GM19438 (cell line): ENCODE data around the gene ABCC6.
"Not testable (repeated sequence)": the region's sequence is repeated elsewhere in the genome, so short reads cannot be mapped to it uniquely, and the experiment has no call there.

ENCODE experiments used
- ATAC-seq: cut with Tn5 transposase; IDR thresholded peaks from one replicate; pipeline ENCODE4 v1.9.1; 2021; ENCODE audit warnings: low read depth; ENCODE audit not compliant: unreplicated experiment

ABCC6 gene

DNA sequence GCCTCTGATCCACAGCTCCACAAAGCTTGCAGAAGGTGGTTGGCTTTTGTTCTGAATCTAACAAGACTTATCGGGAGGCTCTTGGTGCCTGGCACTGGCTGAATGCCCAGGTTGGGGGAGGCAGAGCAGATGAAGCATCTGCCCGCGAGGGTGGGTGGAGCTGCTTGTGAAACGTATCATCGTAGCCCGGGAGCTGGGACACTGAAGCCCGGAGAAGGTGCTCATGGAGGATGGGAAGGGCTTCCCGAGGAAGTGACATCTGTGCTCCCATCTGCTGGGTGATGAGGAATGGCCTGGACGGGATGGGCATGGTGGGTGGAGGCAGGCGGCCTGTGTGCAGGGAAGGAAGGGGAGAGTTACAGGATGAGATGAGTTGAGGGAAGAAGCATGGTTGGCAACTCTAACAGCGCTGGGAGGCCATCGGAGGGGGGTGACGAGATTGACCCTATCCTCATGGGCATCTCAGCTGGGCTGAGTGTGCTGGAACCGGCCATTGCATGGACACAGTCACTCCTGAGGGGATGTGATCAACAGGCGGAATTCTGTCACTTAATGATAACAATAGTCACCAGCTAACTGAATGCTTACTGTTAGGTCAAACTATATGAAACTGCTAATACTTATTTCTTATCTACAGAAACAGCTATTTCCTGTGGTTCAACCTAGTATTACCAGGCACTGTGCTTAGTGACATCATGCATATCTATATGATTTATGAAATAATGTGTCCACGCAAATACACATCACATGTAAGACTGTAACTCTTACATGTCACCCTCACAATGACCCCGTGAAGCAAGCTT lies 102.7 kb downstream of the ABCC6 start:
- ATAC-seq = no peak

DNA sequence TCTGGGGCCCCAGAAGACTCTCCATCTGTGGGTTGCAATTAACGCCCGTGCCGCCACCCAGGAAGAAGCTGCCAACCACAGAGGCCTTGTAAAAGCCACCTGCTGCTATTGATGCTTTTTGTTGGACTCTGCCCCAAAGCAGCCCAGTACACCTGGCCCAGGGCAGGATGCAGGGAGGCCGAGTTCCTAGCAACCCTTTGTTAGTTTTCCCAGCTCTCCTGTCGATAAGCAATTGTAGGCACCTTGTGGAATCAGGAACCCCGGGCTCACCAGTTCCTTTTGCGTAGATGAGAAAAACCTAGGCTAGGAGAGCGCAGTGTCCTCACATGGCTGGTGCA lies 103.3 kb downstream of the ABCC6 start:
- ATAC-seq = no peak

DNA sequence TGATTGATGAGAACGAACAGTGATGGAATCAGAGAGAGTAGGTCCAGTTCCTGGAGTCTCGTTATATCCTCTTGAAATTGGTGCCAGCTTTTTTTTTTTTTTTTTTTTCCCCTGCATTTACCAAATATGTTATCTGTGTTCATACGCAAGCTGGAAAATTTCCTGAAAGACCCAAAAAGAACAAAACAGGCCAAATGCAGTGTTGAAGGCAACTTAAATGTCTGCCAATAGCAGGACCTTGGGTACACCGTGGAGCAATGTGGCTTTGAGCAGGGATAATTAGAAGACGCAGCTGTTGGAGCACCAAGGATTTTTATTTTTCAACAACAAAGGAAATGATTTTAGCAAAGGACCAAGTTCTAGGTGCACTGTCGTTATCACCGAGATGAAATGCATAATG lies 105.0 kb downstream of the ABCC6 start:
- ATAC-seq = no peak

DNA sequence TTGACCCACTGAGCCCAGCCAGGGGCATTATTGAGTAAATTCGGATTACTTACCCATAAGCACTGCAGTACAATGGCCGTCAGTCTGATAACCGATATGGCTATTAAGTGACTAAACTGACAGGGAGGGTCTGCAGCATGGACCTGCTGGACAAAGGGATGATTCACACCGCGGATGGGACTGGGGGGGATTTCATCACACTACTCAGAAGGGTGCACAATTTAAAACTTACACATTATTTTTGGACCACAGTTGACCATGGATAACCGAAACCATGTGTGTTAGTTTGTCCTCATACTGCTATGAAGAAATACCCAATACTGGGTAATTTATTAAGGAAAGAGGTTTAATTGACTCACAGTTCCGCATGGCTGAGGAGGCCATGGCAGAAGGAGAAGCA lies 106.5 kb downstream of the ABCC6 start:
- ATAC-seq = no peak

DNA sequence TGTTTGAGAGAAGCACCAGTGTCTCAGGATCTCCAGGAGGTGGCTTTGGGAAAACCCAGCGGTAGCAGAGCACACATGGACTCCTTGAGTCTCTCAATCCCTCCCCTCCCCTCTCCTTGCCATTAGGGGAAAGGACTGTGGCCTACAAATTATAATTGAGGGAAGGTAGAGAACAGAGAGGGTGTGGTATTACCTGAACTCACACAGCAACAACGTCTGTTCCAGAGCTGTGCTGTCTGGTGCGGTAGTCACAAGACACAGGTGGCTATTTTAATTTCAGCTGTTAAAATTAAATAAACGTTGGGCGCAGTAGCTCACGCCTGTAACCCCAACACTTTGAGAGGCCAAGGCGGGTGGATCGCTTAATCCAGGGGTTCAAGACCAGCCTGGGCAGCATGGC lies 110.2 kb downstream of the ABCC6 start:
- no peak for ATAC-seq

DNA sequence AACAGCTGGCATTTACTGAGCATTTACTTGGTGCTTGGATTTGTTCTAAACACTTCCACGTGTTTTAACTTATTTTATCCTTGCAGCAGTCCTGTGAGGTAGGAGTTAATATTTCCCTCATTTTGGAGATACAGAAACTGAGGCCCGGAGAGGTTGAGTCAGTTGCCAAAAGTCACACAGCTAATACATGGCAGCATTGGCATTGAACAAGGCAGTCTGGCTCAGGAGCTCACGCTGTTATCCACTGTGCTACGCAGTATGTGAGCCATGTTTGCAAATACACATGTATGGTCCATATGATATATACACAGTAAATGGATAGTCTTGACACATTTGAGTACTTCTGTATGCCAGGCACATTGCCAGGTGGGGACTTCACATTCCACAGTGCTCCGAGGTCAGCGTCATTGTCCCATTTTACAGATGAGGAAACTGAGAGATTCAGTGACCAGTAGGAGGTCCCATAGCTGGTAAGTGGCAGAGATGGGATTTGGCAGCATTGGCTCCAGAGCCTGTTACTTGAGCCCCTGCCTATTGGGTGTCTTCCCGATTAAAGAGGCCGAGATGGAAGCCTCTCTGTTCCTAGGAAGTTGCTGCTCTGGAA lies 110.7 kb downstream of the ABCC6 start:
- ATAC-seq = no peak

DNA sequence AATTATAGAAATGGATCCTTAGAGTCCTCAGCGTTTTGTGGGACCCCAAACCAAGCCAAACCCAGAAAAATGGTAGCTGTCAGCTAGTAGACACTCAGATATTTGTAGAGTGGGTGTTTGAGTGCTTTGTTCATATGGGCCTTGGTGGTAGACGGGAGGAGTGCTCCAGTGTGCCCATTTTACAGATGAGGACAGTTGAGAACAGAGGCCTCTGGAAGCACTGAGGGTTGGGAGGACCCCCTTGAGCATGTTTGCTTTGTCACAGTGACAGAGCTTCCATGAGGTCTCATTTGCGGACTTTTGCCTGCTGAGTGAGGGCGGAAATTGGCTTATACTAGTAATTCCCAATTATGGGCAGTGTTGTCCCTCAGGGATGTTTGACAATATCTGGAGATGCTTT lies 111.7 kb downstream of the ABCC6 start:
- ATAC-seq = no peak

DNA sequence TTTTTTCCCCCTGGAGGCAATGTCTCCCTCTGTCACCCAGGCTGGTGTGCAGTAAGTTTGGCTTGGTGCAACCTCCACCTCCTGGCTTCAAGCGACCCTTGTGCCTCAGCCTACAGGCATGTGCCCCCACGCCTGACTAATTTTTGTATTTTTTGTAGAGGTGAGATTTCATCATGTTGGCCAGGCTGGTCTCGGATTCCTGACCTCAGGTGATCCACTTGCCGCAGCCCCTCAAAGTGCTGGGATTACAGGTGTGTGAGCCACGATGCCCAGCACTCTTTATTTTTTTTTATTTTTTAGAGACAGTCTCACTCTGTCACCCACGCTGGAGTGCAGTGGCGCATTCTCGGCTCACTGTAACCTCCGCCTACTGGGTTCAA lies 113.2 kb downstream of the ABCC6 start:
- ATAC-seq = no peak

DNA sequence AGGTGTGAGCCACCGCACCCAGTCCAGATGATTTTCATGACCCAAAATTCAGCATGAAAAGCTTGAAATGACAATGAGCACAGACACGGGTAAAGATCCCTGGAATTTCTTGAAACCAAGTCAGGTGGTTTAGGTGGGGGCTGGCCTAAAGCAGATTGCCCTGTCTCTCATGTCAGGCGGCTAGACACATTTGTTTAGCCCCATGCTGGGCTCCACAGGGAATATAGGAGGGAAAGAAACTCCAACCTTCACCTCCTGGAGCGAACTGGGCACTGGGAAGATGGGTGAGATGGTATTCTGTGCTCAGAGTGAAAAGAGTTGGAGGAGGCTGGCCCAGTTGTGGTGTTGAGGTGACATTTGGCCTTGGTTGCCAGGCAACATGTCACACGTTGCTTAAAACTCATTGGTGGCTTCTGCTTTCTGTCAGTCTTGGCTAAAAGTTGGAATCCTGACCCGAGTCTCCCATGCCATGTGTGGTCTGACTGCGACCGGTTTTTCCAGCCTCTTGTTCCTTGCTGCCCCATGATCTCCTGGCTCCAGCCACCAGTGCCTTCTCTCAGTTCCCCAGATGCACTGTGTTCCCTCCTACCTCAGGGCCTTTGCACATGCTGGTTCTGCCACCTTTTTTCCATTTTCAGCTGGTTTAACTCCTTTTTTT lies 113.7 kb downstream of the ABCC6 start:
- no peak for ATAC-seq

DNA sequence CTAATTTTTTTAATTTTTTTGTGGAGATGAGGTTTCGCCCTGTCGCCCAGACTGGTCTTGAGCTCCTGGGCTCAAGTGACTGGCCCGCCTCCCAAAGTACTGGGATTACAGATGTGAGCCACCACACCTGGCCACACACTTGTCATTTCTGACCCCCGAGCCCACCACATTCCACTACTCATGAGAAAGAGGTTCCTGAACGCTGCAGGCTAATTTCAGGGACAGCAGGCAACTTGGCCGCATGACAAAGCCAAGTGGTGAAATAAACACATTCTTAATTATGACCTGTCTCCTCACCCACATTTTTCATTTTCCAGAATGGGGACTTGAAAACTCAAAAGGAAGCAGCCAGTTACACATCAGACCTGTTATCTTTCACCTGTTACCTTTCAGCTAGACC lies 114.5 kb downstream of the ABCC6 start:
- no peak for ATAC-seq

DNA sequence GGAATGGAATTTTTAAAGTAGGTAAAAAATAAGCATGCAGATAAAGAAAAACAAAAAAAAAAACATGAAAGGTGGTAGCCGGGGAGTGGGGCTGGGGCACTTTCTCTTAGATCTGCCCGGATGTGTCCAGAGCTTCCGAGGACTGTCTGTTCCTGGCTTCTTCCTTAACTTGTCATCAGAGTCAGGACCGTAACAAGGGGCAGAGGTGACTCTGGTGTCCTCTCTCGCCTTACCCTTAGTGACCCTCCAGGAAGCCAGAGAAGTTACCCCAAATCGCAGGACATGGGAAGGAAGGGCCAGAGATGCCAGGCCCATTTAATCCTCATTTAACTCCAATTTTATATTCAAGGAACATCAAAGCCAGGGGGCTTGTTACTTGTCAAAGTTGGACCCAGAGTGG lies 115.5 kb downstream of the ABCC6 start:
- no peak for ATAC-seq

DNA sequence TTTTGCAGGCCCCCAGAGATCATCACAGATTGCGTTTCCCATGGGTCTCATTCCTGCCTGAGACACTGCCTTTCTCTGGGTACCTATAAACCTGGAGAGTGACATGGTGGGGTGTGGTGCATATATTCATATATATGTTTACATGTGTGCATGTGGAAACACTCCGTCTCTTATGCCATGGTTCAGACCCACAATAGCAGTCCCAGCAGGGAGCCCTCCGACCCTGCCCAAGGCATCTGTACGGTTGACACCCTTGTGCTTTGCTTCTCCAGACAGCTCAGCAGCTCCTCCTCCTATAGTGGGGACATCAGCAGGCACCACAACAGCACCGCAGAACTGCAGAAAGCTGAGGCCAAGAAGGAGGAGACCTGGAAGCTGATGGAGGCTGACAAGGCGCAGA lies 116.8 kb downstream of the ABCC6 start:
- no peak for ATAC-seq

DNA sequence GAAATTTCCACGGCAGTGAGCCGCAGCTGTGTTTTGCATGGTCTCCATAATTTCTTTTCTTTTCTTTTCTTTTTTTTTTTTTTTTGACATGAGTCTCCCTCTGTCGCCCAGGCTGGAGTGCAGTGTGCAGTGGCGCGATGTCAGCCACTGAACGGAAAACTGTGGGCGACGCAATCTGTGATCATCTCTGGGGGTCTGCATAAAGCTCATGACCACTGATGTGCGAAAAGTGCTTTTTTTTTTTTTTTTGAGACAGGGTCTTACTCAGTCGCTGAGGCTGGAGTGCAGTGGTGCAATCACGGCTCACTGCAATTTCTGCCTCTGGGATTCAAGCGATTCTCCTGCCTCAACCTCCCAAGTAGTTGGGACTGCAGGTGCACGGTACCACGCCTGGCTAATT lies 117.6 kb downstream of the ABCC6 start:
- no peak for ATAC-seq

DNA sequence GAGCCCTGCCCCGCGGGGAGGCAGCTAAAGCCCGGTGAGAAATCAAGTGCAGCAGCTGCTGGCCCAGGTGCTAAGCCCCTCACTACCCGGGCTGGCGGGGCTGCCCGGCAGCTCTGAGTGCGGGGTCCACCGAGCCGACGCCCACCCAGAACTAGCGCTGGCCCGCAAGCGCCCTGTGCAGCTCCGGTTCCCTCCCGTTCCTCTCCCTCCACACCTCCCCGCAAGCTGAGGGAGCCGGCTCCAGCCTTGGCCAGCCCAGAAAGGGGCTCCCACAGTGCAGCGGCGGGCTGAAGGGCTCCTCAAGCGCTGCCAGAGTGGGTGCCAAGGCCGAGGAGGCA lies 118.5 kb downstream of the ABCC6 start:
- not testable (repeated sequence) for ATAC-seq

DNA sequence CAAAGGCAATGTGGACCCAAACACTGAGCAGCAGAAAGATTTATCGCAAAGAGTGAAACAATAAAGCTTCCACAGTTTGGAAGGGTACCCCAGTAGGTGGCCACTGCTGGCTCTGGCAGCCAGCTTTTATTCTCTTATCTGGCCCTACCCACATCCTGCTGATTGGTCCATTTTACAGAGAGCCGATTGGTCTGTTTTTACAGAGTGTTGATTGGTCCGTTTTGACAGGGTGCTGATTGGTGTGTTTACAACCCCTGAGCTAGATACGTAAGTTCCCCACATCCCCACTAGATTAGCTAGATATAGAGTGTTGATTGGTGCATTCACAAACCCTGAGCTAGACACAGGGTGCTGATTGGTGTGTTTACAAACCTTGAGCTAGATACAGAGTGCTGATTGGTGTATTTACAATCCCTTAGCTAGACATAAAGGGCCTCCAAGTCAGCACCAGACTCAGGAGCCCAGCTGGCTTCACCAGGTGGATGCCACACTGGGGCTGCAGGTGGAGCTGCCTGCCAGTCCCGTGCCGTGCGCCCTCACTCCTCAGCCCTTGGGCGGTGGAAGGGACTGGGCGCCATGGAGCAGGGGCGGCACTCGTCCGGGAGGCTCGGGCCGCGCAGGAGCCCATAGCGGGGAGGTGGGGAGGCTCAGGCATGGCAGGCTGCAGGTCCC lies 119.0 kb downstream of the ABCC6 start:
- ATAC-seq = not testable (repeated sequence)

DNA sequence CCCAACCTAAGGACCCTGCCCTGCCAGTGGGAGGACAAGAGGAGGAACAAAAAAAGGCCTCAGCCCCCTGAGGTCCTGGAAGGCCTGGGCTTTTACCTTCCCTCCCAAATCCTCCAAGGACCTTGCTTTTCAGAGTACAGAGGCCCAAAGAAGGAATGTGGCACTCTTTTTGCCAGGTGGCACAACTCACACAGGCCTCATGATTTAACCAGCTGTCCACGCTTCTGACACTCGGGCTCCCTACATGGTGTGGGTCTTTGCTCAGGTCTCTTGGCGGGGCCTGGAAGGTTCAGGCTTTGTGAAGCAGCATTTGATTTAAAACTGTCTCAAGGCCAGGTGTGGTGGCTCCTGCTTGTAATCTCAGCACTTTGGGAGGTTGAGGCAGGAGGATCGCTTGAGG lies 120.6 kb downstream of the ABCC6 start:
- no peak for ATAC-seq

DNA sequence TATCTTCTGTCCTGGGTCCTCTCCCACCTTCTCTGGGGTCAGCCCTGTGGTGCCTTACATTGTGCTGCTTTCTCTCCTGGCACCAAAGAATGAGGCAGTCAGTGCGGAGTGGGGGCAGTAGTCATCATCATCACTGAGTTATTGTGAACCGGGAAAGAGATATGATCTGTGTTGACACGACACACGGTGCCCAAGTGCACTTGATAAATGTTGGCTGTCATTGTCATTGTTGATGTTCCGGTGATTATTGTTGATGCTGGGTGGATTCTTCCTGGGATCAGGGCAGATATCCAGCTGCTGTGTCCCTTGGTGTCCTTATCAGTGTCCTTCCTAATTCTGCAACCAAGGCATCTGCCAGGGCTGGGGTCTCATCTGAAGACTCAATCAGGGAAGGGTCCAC lies 121.7 kb downstream of the ABCC6 start:
- ATAC-seq = no peak

DNA sequence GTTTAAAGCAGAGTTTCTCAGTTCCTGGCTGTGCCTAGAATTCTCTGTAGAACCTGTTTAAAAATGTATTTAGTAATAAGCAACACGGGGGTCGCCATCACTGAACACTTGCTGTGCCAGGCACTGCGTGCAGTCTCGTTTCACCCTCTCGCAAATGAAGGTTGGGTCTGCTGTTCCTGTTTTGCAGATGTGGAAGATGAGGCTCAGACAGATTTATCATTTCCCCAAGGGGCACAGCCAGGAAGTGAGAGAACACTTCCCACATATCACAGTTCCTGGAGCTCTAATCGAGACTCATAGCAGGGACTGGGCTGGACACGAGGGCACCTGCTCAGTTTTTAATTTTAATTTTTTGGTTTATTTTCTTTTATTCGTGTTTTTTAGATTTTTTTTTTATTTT lies 122.7 kb downstream of the ABCC6 start:
- ATAC-seq = no peak

DNA sequence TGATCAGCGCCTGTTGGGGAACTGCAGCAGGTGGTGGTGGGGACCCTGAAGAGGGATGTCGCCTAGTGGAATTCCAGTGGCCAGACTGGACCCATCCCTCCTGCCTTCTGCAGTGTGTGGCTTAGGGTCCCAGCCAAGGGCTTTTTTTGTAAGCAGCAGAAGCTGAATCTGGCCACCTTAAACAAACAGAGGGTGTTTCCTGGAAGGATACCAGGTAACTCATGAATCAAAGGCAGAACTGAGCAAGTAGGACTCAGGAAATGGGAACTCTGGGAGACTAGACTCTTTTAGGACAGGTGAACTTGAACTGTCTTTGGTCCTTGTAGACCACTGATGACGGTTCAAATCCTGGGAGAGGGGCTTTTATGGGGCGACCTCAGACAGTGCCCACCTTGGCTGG lies 124.0 kb downstream of the ABCC6 start:
- ATAC-seq = no peak
